Activated T-cell treated with anti-CD3 and anti-CD28 coated beads, Interleukin-2, amount 50 U/mL, for 24 hours (primary cell): ENCODE data around the gene BLACAT1.
A peak's percentile ranks its signal among the peaks of the same experiment; 100 is the strongest.
"Not testable (repeated sequence)": the region's sequence is repeated elsewhere in the genome, so short reads cannot be mapped to it uniquely, and the experiment has no call there.

Experiments used
- DNase-seq: peaks from one replicate; pipeline ENCODE4 v3.0.0-alpha.2; 2020
- H3K27ac Mint-ChIP-seq: 2 replicates; pipeline ENCODE4 v1.8.0; 2020; ENCODE audit warnings: mild to moderate bottlenecking, mixed read lengths
- H3K27me3 Mint-ChIP-seq: 2 replicates; pipeline ENCODE4 v1.8.0; 2020; ENCODE audit warnings: mixed read lengths
- H3K36me3 Mint-ChIP-seq: 2 replicates; pipeline ENCODE4 v1.8.0; 2020; ENCODE audit warnings: low read depth, mixed read lengths
- H3K4me1 Mint-ChIP-seq: 2 replicates; pipeline ENCODE4 v1.8.0; 2020; ENCODE audit warnings: low read depth, mixed read lengths
- H3K4me3 Mint-ChIP-seq: 2 replicates; pipeline ENCODE4 v1.8.0; 2020; ENCODE audit warnings: mild to moderate bottlenecking, moderate library complexity, mixed read lengths
- H3K9me3 Mint-ChIP-seq: 2 replicates; pipeline ENCODE4 v1.8.0; 2020; ENCODE audit warnings: mixed read lengths

The BLACAT1 gene

DNA sequence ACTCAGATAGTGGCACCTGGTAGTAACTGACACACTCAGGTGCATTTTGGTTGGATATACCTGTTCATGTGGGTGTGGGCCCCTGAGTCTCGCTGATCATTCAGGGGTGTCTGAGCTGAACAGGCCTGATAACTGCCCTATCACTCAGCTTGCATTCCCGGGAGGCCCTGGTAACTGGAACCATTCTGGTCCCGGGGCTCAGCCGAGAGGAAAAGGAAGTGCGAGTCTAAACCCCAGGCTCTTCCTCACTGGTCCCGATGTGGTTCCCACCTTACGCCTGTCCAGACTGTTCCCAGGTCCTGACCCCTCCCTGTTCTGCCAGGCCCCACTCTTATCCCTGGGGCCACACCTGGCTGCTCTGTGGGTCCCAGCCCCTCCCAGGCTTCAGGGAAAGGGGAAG is 36.9 kb upstream of the BLACAT1 start:
- Mint-ChIP-seq H3K27ac (no peak overlapping the region), H3K4me1 (peaks cover 3% of the 10 kb centered on the region), H3K9me3 (no peaks in the 10 kb centered on the region), H3K4me3 (no peak overlapping the region), H3K36me3 (no peaks in the 10 kb centered on the region), H3K27me3 (peaks cover 55% of the 10 kb centered on the region)
- no peak for DNase-seq

DNA sequence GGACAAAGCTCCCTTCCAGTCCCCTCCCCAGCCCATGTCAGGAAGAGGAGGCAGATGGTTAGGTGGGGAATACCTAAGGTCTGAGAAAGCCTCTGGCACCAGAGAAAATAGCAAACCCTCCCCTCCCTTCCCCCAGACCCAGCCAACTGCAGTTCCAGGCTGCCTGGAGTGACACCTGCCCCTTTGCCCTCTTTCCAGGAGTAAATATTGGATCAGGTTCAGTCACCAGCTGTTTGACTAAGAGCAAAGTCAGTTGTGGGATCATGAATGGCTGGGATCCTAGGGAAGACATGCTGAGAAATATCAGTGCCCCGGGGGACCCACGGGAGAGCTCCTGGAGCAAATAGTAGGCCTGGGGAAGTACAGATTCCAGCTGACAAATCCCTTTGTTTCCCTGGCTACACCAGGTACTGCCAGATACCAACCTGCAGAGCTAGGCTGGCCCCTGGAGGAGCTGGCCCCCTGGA is 36.4 kb upstream of the BLACAT1 start:
- H3K4me3 Mint-ChIP-seq = no peak overlapping the region
- H3K27ac Mint-ChIP-seq = no peak overlapping the region
- no peaks in the 10 kb centered on the region for H3K9me3 Mint-ChIP-seq
- H3K27me3 Mint-ChIP-seq = peaks cover 56% of the 10 kb centered on the region
- no peaks in the 10 kb centered on the region for H3K36me3 Mint-ChIP-seq
- peaks cover 3% of the 10 kb centered on the region for H3K4me1 Mint-ChIP-seq
- no peak for DNase-seq

DNA sequence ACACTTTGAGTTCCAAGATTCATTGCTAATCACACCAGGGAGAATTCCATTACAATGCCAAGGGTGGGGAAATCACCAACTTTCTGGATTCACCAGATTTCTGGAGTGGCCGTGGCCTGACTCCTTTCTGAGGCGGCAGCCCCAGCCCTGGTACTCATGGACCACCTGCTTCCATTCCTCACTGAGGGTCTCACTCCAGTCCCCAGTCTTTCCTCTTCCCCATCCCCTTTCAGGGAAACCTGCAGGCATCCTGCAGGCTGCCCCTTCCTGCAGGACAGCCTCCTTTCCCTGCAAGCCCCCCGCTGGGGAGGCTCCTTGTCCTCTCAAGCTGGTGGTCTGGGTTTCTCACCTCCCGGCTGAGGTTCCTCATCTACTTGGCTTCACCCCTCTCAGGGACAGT is 35.9 kb upstream of the BLACAT1 start:
- no peak overlapping the region for H3K4me3 Mint-ChIP-seq
- peaks cover 57% of the 10 kb centered on the region for H3K27me3 Mint-ChIP-seq
- DNase-seq = no peak
- H3K36me3 Mint-ChIP-seq = no peaks in the 10 kb centered on the region
- H3K9me3 Mint-ChIP-seq = no peaks in the 10 kb centered on the region
- peaks cover 3% of the 10 kb centered on the region for H3K4me1 Mint-ChIP-seq
- no peak overlapping the region for H3K27ac Mint-ChIP-seq

DNA sequence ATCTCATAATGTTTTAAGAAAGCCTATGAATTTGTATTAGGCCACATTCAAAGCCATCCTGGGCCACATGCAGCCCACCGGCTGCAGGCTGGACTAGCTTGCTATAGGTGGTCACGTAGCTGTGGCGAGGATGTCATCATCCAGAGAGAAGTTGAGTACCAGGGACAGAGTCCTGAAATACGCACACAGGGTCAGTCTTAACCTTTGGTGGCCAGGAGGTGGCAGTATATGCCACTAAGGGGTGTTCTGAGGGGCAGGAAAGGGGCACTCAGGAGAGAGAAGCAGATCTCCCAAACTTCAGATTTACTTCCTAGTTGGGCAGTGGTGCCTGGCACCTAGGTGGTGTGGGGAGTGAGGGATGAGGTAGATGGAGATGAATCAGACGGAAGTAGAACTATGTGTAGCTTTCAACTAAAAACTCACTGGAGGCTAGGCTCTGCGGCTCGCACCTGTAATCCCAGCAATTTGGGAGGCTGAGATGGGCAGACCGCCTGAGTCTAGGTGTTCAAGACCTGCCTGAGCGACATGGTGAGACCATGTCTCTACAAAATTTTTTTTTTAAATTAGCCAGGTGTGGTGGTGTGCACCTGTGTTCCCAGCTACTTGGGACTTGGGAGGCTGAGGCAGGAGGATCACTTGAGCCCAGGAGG is 32.4 kb upstream of the BLACAT1 start:
- peaks cover 70% of the 10 kb centered on the region for H3K27me3 Mint-ChIP-seq
- H3K4me1 Mint-ChIP-seq = peaks cover 8% of the 10 kb centered on the region

DNA sequence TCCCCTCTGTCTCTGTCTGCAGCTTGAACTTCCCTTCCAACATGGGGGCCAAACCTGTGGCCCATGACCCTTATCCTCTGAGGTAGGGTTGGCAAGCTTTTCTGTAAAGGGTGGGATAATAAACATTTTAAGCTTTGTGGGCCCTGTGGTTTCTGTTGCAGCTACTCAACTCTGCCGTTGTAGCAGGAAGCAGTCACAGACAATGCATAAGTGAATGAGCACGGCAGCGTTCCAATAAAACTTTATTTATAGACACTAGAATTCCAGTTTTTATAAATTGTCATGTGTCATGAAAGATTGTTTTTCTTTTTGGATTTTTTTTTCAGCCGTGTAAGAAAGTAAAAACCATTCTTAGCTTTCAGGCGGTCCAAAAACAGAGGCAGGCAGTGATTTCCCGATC is 30.4 kb upstream of the BLACAT1 start:
- DNase-seq = no peak
- Mint-ChIP-seq H3K27ac (no peak overlapping the region), H3K36me3 (no peaks in the 10 kb centered on the region), H3K27me3 (peaks cover 63% of the 10 kb centered on the region), H3K4me1 (peaks cover 18% of the 10 kb centered on the region), H3K4me3 (no peak overlapping the region), H3K9me3 (no peaks in the 10 kb centered on the region)

More for the DNA sequence above, 32.4 kb upstream of the BLACAT1 start:
- no peaks in the 10 kb centered on the region for H3K9me3 Mint-ChIP-seq
- H3K36me3 Mint-ChIP-seq = no peaks in the 10 kb centered on the region
- DNase-seq = peak; percentile 52
- H3K27ac Mint-ChIP-seq = no peak overlapping the region
- no peak overlapping the region for H3K4me3 Mint-ChIP-seq

DNA sequence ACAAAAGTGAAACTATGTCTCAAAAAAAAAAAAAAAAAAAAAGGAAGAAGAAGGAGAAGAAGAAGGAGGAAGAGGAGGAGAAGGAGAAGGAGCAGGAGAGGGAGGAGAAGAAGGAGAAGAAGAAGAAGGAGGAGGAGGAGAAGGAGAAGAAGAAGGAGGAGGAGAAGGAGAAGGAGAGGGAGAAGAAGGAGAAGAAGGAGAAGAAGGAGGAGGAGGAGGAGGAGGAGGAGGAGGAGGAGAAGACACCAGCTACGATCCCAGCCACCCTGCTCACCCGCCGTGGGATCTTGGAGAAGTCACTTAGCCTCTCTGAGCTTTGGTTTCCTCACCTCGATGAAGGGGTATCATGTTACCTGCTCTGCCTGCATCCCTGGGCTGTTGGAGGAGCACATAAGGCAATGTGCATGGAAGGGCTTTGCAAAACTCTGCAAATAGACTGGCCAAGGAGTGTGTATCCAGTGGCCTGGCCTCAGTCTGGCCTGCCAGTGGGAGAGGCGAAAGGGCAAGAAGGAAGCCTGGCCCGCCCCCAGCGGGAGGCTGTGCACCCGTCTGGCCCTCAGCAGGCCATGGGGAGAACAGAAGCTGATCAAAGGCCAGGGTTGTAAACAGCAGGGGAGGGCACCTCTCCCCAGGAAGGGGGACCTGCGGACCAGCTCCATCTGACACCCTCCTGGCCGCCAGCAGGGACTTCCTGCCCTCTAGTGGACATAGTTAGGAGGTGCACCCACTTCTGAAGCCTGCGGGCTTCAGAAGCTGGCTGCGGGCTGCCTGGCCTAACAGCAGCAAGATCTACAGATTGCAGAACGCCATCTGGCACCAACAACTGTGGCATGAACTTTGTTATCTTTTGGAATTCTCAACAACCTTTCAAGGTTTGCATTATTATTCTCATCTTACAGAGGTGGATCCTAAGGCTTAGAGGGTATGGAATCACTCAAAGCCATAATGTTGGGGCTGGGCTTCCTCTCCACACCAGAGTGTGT is 29.4 kb upstream of the BLACAT1 start:
- peaks cover 26% of the 10 kb centered on the region for H3K4me1 Mint-ChIP-seq
- DNase-seq = peak; percentile 73
- no peak overlapping the region for H3K4me3 Mint-ChIP-seq
- H3K27me3 Mint-ChIP-seq = peaks cover 60% of the 10 kb centered on the region
- H3K9me3 Mint-ChIP-seq = no peaks in the 10 kb centered on the region
- H3K36me3 Mint-ChIP-seq = no peaks in the 10 kb centered on the region
- no peak overlapping the region for H3K27ac Mint-ChIP-seq

DNA sequence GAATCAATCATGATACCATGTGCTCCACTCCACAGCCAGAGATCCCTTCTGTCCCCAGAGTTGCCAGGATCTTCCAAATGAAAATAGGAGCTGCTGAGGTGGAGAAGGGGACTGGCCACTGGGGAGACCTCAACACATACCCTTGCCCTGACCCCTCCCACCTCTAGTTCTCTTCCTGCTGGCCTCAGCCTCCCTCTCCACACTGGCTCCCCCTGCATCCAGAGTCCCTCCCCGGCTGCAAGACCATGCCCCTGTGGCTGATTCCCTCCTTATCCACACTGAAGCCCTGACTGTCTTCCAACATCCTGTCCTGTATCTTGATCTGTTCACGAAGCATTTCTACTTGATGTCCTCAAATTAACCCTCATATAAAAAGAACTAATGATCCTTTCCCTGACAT is 27.5 kb upstream of the BLACAT1 start:
- no peak for DNase-seq
- Mint-ChIP-seq H3K4me1 (peaks cover 32% of the 10 kb centered on the region), H3K4me3 (no peak overlapping the region), H3K36me3 (no peaks in the 10 kb centered on the region), H3K27me3 (peaks cover 54% of the 10 kb centered on the region), H3K9me3 (no peaks in the 10 kb centered on the region), H3K27ac (no peak overlapping the region)

DNA sequence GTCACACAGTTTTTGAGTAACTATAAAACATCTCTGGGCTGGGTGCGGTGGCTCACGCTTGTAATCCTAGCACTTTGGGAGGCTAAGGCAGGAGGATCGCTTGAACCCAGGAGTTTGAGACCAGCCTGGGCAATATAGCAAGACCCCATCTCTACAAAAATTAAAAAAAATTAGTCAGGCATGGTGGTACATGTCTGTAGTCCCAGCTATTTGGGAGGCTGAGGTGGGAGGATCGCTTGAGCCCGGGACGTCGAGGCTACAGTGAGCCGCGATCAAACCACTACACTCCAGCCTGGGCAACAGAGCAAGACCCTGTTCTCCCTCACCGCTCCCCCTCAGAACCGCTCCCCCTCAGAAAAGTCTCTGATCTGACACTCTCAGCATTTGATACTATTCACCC is 26.7 kb upstream of the BLACAT1 start:
- Mint-ChIP-seq H3K27me3 (peaks cover 48% of the 10 kb centered on the region), H3K4me1 (peaks cover 32% of the 10 kb centered on the region)
- H3K27ac Mint-ChIP-seq, H3K4me3 Mint-ChIP-seq, H3K9me3 Mint-ChIP-seq, DNase-seq, H3K36me3 Mint-ChIP-seq: not testable (repeated sequence)

DNA sequence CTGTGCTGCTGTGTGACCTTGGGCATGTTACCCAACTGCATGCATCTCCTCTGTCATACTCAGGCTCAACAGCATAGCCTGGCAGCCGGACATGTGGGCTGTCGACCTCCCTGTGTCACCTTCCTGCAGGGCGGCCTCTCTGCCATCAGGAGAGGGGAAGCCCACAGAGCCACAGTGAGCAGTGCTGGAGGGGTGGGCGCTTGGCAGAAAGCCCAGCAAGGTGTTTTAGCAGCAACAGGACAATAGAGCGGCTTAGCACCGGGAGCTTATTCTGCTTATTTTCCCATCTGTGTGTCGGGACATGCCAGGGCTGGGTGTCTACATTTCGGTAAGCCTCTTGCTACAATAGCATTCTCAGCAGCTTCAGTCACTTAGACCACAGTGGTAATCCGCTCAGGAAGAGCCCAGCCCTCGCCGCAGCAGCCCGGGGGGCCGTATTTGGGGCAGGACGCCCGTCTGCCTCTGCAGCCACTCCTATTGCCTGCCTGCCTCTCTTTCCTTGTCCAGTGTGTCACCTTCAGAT is 25.8 kb upstream of the BLACAT1 start:
- no peaks in the 10 kb centered on the region for H3K36me3 Mint-ChIP-seq
- H3K4me1 Mint-ChIP-seq = peaks cover 32% of the 10 kb centered on the region
- peak overlapping the region; percentile 27 for H3K27ac Mint-ChIP-seq
- DNase-seq = peak; percentile 48
- peaks cover 48% of the 10 kb centered on the region for H3K27me3 Mint-ChIP-seq
- H3K9me3 Mint-ChIP-seq = no peaks in the 10 kb centered on the region
- H3K4me3 Mint-ChIP-seq = no peak overlapping the region

DNA sequence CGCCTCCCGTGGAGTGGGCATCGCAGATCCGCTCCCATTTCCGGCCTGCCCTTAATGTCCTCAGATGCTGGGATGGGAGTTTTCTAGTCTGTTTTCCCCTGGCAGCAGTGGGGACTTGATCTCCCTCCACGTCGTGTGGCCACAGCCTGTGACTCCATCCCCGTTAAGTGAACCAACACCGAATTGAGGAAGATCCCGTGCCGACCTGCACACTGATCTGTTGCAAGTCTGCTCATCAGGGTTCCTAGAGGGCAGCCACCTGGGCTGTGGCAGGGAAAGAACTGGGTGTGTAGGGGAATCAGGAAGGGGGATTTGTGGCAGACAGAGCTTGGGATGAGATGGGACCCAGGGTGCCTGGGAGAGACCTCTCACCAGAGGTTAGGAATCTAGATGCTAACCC is 25.4 kb upstream of the BLACAT1 start:
- peak; percentile 44 for DNase-seq
- Mint-ChIP-seq H3K4me3 (no peak overlapping the region), H3K27me3 (peaks cover 46% of the 10 kb centered on the region), H3K36me3 (no peaks in the 10 kb centered on the region), H3K27ac (peak overlapping the region; percentile 27), H3K9me3 (no peaks in the 10 kb centered on the region), H3K4me1 (peaks cover 32% of the 10 kb centered on the region)

DNA sequence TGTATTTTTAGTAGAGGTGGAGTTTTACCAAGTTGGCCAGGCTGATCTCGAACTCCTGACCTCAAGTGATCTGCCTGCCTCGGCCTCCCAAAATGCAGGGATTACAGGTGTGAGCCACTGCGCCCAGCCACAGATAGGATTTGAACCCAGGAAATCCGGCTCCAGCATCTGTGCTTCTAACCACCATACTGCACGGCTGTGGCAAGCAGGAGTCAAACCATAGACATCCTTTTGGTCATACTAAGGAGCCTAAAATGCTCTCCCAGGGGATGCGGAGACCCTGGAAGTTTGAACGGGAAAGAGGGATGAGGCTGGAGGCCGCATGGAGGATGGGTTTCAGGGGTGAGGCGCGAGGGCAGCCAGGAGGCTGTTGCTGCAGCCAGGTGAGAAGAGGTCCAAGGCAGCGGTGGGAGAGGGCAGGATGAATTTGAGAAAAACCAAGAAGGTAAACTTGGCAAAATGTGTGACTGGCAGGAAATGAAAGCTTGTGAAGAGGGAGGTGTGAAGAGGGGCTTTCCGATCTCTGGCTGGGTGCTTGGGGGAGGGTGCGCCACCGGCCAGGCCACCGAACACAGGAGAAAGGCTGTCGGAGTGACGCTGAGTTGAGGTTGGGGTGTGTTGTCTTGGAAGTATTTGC is 24.6 kb upstream of the BLACAT1 start:
- Mint-ChIP-seq H3K27me3 (peaks cover 40% of the 10 kb centered on the region), H3K36me3 (no peaks in the 10 kb centered on the region), H3K27ac (peak overlapping the region; percentile 54), H3K4me3 (no peak overlapping the region), H3K9me3 (peaks cover 7% of the 10 kb centered on the region), H3K4me1 (peaks cover 29% of the 10 kb centered on the region)
- peak; percentile 73 for DNase-seq

DNA sequence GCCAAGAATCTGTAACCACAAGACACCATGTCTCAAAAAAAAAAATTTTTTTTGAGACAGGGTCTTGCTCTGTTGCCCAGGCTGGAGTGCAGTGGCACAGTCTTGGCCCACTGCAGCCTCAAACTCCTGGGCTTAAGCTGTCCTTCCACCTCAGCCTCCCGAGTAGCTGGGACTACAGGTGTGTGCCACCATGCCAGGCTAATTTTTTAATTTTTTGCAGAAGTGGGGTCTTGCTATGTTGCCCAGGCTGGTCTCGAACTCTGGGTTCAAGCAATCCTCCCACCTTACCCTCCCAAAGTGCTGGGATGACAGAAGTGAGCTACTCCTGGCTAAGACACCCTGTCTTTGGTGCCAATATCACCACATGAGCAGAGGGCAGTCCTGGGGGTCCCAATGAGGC is 23.1 kb upstream of the BLACAT1 start:
- DNase-seq, H3K36me3 Mint-ChIP-seq, H3K27ac Mint-ChIP-seq, H3K4me3 Mint-ChIP-seq: not testable (repeated sequence)
- H3K4me1 Mint-ChIP-seq = peaks cover 27% of the 10 kb centered on the region
- H3K9me3 Mint-ChIP-seq = peaks cover 17% of the 10 kb centered on the region
- peaks cover 41% of the 10 kb centered on the region for H3K27me3 Mint-ChIP-seq

DNA sequence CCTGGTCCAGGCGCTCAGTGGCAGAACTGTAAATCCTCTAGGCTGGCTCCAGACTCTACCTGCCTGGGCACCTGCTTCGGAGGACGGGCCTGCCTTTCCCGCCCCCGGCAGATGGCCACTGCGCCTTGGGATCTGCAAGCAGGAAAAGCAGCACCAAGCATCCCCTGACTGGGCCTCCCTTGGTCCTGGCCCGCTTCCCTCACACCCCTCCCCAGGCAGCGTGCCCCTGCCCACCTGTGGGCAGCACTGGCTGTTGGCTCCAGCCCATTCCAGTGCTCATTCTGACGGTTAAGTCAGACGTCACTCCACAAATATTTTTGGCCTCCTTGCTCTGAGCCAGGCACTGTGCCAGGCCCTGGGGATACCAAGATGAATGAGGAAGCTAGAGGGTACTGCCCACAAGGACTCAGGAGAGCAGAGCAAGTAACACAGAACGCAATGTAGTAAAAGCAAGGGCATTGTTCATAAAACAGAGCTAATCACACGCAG is 22.0 kb upstream of the BLACAT1 start:
- Mint-ChIP-seq H3K9me3 (peaks cover 17% of the 10 kb centered on the region), H3K4me3 (no peak overlapping the region), H3K4me1 (peaks cover 26% of the 10 kb centered on the region), H3K27ac (no peak overlapping the region), H3K27me3 (peaks cover 40% of the 10 kb centered on the region), H3K36me3 (no peaks in the 10 kb centered on the region)
- DNase-seq = no peak

DNA sequence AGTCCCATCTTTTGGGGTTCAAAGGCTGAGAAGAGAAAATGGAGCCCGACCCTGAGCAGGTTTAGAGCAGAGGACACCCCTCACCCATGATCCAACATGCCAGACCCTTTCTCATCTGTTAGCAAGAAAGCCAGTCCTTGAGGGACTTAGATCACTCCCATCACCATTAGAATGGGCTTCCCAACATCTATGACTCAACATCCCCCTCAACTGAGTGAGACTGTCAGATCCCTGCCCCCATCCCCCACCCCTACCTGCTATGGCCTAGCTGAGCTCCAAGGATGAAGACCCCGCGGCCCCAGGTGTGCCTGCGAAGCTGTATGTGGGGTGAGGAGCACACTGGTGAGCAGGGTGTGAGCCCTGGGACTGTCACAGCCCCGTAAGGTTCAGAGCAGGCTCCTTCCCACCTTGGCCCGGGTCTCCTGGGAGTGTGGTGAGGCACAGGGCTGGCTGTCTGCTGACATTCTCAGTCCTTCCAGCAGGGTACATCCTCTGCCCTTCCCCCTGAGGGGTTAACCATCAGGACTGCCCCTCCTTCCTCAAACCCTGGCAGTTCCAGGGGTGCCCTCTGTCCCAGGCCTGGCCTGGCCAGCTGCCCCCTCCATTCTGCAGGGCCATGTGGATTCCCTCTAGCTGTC is 21.4 kb upstream of the BLACAT1 start:
- peaks cover 44% of the 10 kb centered on the region for H3K27me3 Mint-ChIP-seq
- no peak overlapping the region for H3K4me3 Mint-ChIP-seq
- H3K27ac Mint-ChIP-seq = no peak overlapping the region
- no peak for DNase-seq
- peaks cover 17% of the 10 kb centered on the region for H3K9me3 Mint-ChIP-seq
- no peaks in the 10 kb centered on the region for H3K36me3 Mint-ChIP-seq
- peaks cover 31% of the 10 kb centered on the region for H3K4me1 Mint-ChIP-seq
